Stimulated activated naive CD8-positive, alpha-beta T cell treated with anti-CD3 and anti-CD28 coated beads, Interleukin-15, Interleukin-2, amounts not matched to agents 100 ng/mL and 50 ng/mL, for 24 hours (primary cell): ENCODE measurements around the gene NCK1.
"Not testable (repeated sequence)": the region's sequence is repeated elsewhere in the genome, so short reads cannot be mapped to it uniquely, and the experiment has no call there.

ENCODE experiments used
- H3K27ac Mint-ChIP-seq: one replicate; pipeline ENCODE4 v1.8.0; 2021; ENCODE audit warnings: mild to moderate bottlenecking, mixed read lengths
- H3K27me3 Mint-ChIP-seq: one replicate; pipeline ENCODE4 v1.8.0; 2021; ENCODE audit warnings: mixed read lengths
- H3K36me3 Mint-ChIP-seq: one replicate; pipeline ENCODE4 v1.8.0; 2021; ENCODE audit warnings: low read depth, mixed read lengths
- H3K4me1 Mint-ChIP-seq: one replicate; pipeline ENCODE4 v1.8.0; 2021; ENCODE audit warnings: low read depth, mixed read lengths
- H3K4me3 Mint-ChIP-seq: one replicate; pipeline ENCODE4 v1.8.0; 2021; ENCODE audit warnings: mild to moderate bottlenecking, mixed read lengths
- H3K9me3 Mint-ChIP-seq: one replicate; pipeline ENCODE4 v1.8.0; 2021; ENCODE audit warnings: mixed read lengths

NCK1 gene

GRCh38 chr3:136840252-136840651 is 21.8 kb upstream of the NCK1 start:
- no peak overlapping the region for H3K4me3 Mint-ChIP-seq
- peaks cover 14% of the 10 kb centered on the region for H3K4me1 Mint-ChIP-seq
- H3K27me3 Mint-ChIP-seq = no peaks in the 10 kb centered on the region
- H3K27ac Mint-ChIP-seq = no peak overlapping the region
- H3K36me3 Mint-ChIP-seq = peaks cover 29% of the 10 kb centered on the region
- H3K9me3 Mint-ChIP-seq = no peaks in the 10 kb centered on the region

- Mint-ChIP-seq H3K9me3 (no peaks in the 10 kb centered on the region), H3K4me3 (no peak overlapping the region), H3K27me3 (no peaks in the 10 kb centered on the region), H3K4me1 (peaks cover 14% of the 10 kb centered on the region), H3K27ac (no peak overlapping the region), H3K36me3 (peaks cover 43% of the 10 kb centered on the region)
These were observed 19.7 kb upstream of the NCK1 start for GRCh38 chr3:136842294-136842693.

- Mint-ChIP-seq H3K4me1 (peaks cover 2% of the 10 kb centered on the region), H3K27ac (no peak overlapping the region), H3K4me3 (no peak overlapping the region), H3K36me3 (peaks cover 29% of the 10 kb centered on the region), H3K27me3 (no peaks in the 10 kb centered on the region), H3K9me3 (no peaks in the 10 kb centered on the region)
These were observed 17.3 kb upstream of the NCK1 start for GRCh38 chr3:136844724-136845123.

- H3K27me3 Mint-ChIP-seq = no peaks in the 10 kb centered on the region
- peaks cover 30% of the 10 kb centered on the region for H3K36me3 Mint-ChIP-seq
- H3K27ac Mint-ChIP-seq = no peak overlapping the region
- H3K9me3 Mint-ChIP-seq = no peaks in the 10 kb centered on the region
- H3K4me1 Mint-ChIP-seq = no peaks in the 10 kb centered on the region
- H3K4me3 Mint-ChIP-seq = no peak overlapping the region
These were observed 9.8 kb upstream of the NCK1 start for GRCh38 chr3:136852180-136852579.

- Mint-ChIP-seq H3K27me3 (no peaks in the 10 kb centered on the region), H3K36me3 (peaks cover 36% of the 10 kb centered on the region), H3K4me3 (no peak overlapping the region), H3K27ac (no peak overlapping the region), H3K9me3 (no peaks in the 10 kb centered on the region), H3K4me1 (peaks cover 17% of the 10 kb centered on the region)
These were observed 5.3 kb upstream of the NCK1 start for GRCh38 chr3:136856665-136857064.

- Mint-ChIP-seq H3K27ac (no peak overlapping the region), H3K4me3 (no peak overlapping the region), H3K36me3 (peaks cover 36% of the 10 kb centered on the region), H3K4me1 (peaks cover 24% of the 10 kb centered on the region), H3K27me3 (no peaks in the 10 kb centered on the region), H3K9me3 (no peaks in the 10 kb centered on the region)
These were observed 3.6 kb upstream of the NCK1 start for GRCh38 chr3:136858381-136858780.

GRCh38 chr3:136860541-136860940 is 1.5 kb upstream of the NCK1 start:
- no peaks in the 10 kb centered on the region for H3K9me3 Mint-ChIP-seq
- H3K27ac Mint-ChIP-seq = peak overlapping the region; percentile 93
- H3K36me3 Mint-ChIP-seq = peaks cover 25% of the 10 kb centered on the region
- H3K4me3 Mint-ChIP-seq = peak overlapping the region; percentile 96
- H3K27me3 Mint-ChIP-seq = no peaks in the 10 kb centered on the region
- peaks cover 33% of the 10 kb centered on the region for H3K4me1 Mint-ChIP-seq

GRCh38 chr3:136862617-136863322 is 762 bp downstream of the NCK1 start:
- Mint-ChIP-seq H3K27ac (peak overlapping the region; percentile 93), H3K4me1 (peaks cover 53% of the 10 kb centered on the region), H3K9me3 (no peaks in the 10 kb centered on the region), H3K36me3 (peaks cover 30% of the 10 kb centered on the region), H3K4me3 (peak overlapping the region; percentile 96), H3K27me3 (no peaks in the 10 kb centered on the region)

GRCh38 chr3:136869282-136869681 is 7.3 kb downstream of the NCK1 start:
- no peak overlapping the region for H3K4me3 Mint-ChIP-seq
- H3K4me1 Mint-ChIP-seq = peaks cover 61% of the 10 kb centered on the region

GRCh38 chr3:136872258-136872657 is 10.2 kb downstream of the NCK1 start:
- not testable (repeated sequence) for H3K27ac Mint-ChIP-seq, H3K27me3 Mint-ChIP-seq, H3K4me3 Mint-ChIP-seq
- Mint-ChIP-seq H3K36me3 (peaks cover 61% of the 10 kb centered on the region), H3K9me3 (peaks cover 13% of the 10 kb centered on the region), H3K4me1 (peaks cover 48% of the 10 kb centered on the region)

More at GRCh38 chr3:136869282-136869681, 7.3 kb downstream of the NCK1 start:
- Mint-ChIP-seq H3K9me3 (peaks cover 13% of the 10 kb centered on the region), H3K36me3 (peaks cover 62% of the 10 kb centered on the region), H3K27me3 (no peaks in the 10 kb centered on the region), H3K27ac (no peak overlapping the region)

GRCh38 chr3:136879510-136879909 is 17.5 kb downstream of the NCK1 start:
- not testable (repeated sequence) for H3K4me3 Mint-ChIP-seq, H3K27me3 Mint-ChIP-seq, H3K9me3 Mint-ChIP-seq, H3K27ac Mint-ChIP-seq
- H3K4me1 Mint-ChIP-seq = peaks cover 41% of the 10 kb centered on the region
- H3K36me3 Mint-ChIP-seq = peaks cover 26% of the 10 kb centered on the region

GRCh38 chr3:136882571-136882970 is 20.6 kb downstream of the NCK1 start:
- Mint-ChIP-seq H3K27ac (no peak overlapping the region), H3K4me1 (peaks cover 62% of the 10 kb centered on the region), H3K9me3 (no peaks in the 10 kb centered on the region), H3K27me3 (no peaks in the 10 kb centered on the region), H3K36me3 (peaks cover 14% of the 10 kb centered on the region), H3K4me3 (no peak overlapping the region)

GRCh38 chr3:136883967-136884720 is 22.1 kb downstream of the NCK1 start:
- no peaks in the 10 kb centered on the region for H3K27me3 Mint-ChIP-seq
- H3K4me1 Mint-ChIP-seq = peaks cover 69% of the 10 kb centered on the region
- H3K36me3 Mint-ChIP-seq = peaks cover 16% of the 10 kb centered on the region
- H3K4me3 Mint-ChIP-seq = no peak overlapping the region
- peak overlapping the region; percentile 67 for H3K27ac Mint-ChIP-seq
- no peaks in the 10 kb centered on the region for H3K9me3 Mint-ChIP-seq

- Mint-ChIP-seq H3K4me3 (no peak overlapping the region), H3K36me3 (peaks cover 25% of the 10 kb centered on the region), H3K27me3 (no peaks in the 10 kb centered on the region), H3K27ac (peak overlapping the region; percentile 48), H3K9me3 (no peaks in the 10 kb centered on the region), H3K4me1 (peaks cover 73% of the 10 kb centered on the region)
These were observed 23.6 kb downstream of the NCK1 start for GRCh38 chr3:136885357-136886213.

GRCh38 chr3:136889947-136890346 is 27.9 kb downstream of the NCK1 start:
- Mint-ChIP-seq H3K27ac (no peak overlapping the region), H3K4me1 (peaks cover 73% of the 10 kb centered on the region), H3K4me3 (no peak overlapping the region), H3K27me3 (no peaks in the 10 kb centered on the region), H3K9me3 (peaks cover 8% of the 10 kb centered on the region), H3K36me3 (peaks cover 47% of the 10 kb centered on the region)
